GM21526 (cell line): ENCODE results near the gene PDK2.

Experiments used
- ATAC-seq: cut with Tn5 transposase; IDR thresholded peaks from one replicate; pipeline ENCODE4 v1.9.1; 2021; ENCODE audit warnings: moderate library complexity; ENCODE audit not compliant: unreplicated experiment, low FRiP score

Gene PDK2

GRCh38 chr17:50113624-50114320, 18.6 kb downstream of the PDK2 start:
- no peak for ATAC-seq

GRCh38 chr17:50114401-50114800, 19.2 kb downstream of the PDK2 start:
- ATAC-seq = no peak

- ATAC-seq = no peak
These were observed 19.8 kb downstream of the PDK2 start for GRCh38 chr17:50114849-50115357.

- ATAC-seq = no peak
These were observed 20.6 kb downstream of the PDK2 start for GRCh38 chr17:50115756-50116155.

- ATAC-seq = peak; percentile 48
These were observed 22.3 kb downstream of the PDK2 start for GRCh38 chr17:50117202-50118051.

- ATAC-seq = no peak
These were observed 23.1 kb downstream of the PDK2 start for GRCh38 chr17:50118076-50118827.

GRCh38 chr17:50118828-50119218, 23.7 kb downstream of the PDK2 start:
- no peak for ATAC-seq

- no peak for ATAC-seq
These were observed 25.5 kb downstream of the PDK2 start for GRCh38 chr17:50120475-50121253.

- no peak for ATAC-seq
These were observed 27.8 kb downstream of the PDK2 start for GRCh38 chr17:50122945-50123344.

GRCh38 chr17:50123649-50124349, 28.6 kb downstream of the PDK2 start:
- no peak for ATAC-seq

GRCh38 chr17:50125420-50125997, 30.4 kb downstream of the PDK2 start:
- no peak for ATAC-seq

GRCh38 chr17:50127697-50128361, 32.7 kb downstream of the PDK2 start:
- ATAC-seq = no peak

- ATAC-seq = no peak
These were observed 33.5 kb downstream of the PDK2 start for GRCh38 chr17:50128441-50129352.

GRCh38 chr17:50129353-50129727, 34.2 kb downstream of the PDK2 start:
- no peak for ATAC-seq

- ATAC-seq = no peak
These were observed 34.8 kb downstream of the PDK2 start, which contains the start of gene SAMD14 for GRCh38 chr17:50129728-50130558. SAMD14 (minus strand) TSS chr17:50130160; CDS start chr17:50124959, 5,201 bp downstream.

GRCh38 chr17:50130559-50131305, 35.6 kb downstream of the PDK2 start:
- no peak for ATAC-seq
